ENCODE data around the gene MAP7D2.
"Not testable (repeated sequence)": the region's sequence is repeated elsewhere in the genome, so short reads cannot be mapped to it uniquely, and the experiment has no call there.

The MAP7D2 gene

GRCh38 chrX:20116577-20117240, at the start of gene MAP7D2:
Gene MAP7D2 (minus strand): TSS chrX:20116907. CDS start chrX:20116879, 28 bp downstream.
- no peak for DNase-seq (ENCODE audit: low spot score)

GRCh38 chrX:20162516-20162915, 45.8 kb upstream of the MAP7D2 start:
- not testable (repeated sequence) for DNase-seq (ENCODE audit: low spot score)

DNA sequence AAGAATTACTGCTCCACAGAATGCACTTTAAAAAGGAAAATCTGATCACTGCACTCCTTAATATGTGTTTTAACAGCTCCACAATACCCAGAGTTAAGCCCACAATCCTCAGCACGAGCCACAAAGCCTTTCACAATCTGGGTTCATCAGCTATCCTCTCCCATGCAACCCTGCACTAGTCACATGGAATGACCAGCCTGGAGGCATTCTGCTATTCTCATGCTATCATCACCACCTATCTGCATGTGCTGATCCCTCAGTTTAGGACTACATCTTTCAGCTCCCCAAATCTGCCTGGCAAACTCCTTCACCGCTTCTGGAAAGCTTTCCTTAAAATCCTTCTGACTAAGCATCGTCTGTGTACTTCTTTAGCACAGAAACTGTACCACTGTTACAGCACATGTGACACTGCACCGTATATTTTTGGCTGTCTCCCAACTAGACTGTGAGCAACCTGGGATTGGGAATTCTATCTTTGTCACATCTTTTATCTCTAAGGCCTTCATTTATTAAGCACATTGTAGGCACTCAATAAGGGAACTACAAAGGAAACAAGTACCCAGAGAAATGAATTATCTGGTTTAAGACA, 43.2 kb upstream of the MAP7D2 start:
- DNase-seq (ENCODE audit: low spot score): no peak

DNA sequence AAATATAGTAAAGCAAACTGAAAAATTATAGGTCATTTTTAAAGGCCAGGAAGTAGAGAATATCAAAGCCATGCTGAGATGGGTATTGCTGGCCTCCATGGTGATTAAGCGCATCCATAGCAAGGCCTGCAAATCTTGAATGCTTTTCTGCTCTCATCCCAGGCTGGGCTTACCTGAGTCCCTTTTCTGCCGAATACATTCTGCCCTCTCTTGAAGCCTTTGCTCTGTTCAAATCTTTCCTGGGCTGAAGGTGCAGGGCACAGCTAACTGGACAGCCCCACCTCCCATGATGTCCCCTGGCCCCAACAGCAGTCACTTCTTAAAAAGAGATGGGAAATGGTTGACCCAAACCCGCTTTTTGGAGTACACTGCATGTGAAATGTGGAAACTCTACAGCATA, 35.0 kb upstream of the MAP7D2 start:
- no peak for DNase-seq (ENCODE audit: low spot score)

GRCh38 chrX:20149326-20149725, 32.6 kb upstream of the MAP7D2 start:
- DNase-seq (ENCODE audit: low spot score): no peak

GRCh38 chrX:20147561-20147960, 30.9 kb upstream of the MAP7D2 start:
- no peak for DNase-seq (ENCODE audit: low spot score)

- DNase-seq (ENCODE audit: low spot score): no peak
These were observed 27.8 kb upstream of the MAP7D2 start for GRCh38 chrX:20144491-20144890.

- DNase-seq (ENCODE audit: low spot score): no peak
These were observed 26.9 kb upstream of the MAP7D2 start for GRCh38 chrX:20143561-20143960.

- no peak for DNase-seq (ENCODE audit: low spot score)
These were observed 26.4 kb upstream of the MAP7D2 start for GRCh38 chrX:20143111-20143510.

- DNase-seq (ENCODE audit: low spot score): peak; percentile 98
These were observed 24.8 kb upstream of the MAP7D2 start, which contains the start of gene EIF1AX for GRCh38 chrX:20141281-20142220. Gene EIF1AX (minus strand): TSS chrX:20141838. CDS start chrX:20141640, 198 bp downstream.

- DNase-seq (ENCODE audit: low spot score): no peak
These were observed 23.7 kb upstream of the MAP7D2 start for GRCh38 chrX:20140420-20140819.

- DNase-seq (ENCODE audit: low spot score): no peak
These were observed 23.3 kb upstream of the MAP7D2 start for GRCh38 chrX:20139966-20140365.

DNA sequence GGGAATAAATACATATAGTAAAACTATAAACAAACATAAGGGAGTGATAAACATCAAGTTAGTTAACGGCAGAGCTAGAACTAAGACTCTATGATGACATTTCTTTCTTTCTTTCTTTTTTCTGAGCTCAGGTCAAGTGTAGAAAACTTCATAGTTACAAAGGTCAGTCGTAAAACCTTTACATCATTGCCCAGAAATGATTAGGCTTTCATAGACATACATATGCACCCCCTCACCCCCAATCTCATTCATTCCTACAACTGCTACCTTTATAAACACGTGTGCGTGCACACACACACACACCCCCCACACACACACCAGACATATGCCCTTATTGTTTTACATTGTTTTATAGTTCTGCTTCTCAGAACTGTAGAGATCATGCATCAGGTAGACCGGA, 19.2 kb upstream of the MAP7D2 start:
- DNase-seq (ENCODE audit: low spot score): no peak

DNA sequence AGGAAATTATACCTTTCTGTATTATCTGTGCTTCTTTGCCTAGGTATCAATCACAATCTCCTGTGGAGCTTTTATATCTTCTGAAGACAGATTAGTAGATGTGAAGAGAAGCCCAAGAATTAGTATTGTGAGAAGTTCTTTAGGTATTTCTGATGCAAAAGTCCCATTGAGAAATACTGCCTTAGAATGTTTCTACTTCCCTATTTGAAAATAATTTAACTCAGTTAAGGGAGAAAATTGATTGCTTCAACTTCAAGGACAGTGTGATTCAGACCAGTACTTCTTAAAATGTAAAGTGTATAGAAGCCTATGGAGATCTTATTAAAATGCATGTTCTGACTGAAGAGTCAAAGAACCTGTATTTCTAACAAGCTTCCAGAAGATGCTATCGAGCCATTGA, 16.0 kb upstream of the MAP7D2 start:
- DNase-seq (ENCODE audit: low spot score): no peak

- no peak for DNase-seq (ENCODE audit: low spot score)
These were observed 13.7 kb upstream of the MAP7D2 start for GRCh38 chrX:20130357-20130756.

DNA sequence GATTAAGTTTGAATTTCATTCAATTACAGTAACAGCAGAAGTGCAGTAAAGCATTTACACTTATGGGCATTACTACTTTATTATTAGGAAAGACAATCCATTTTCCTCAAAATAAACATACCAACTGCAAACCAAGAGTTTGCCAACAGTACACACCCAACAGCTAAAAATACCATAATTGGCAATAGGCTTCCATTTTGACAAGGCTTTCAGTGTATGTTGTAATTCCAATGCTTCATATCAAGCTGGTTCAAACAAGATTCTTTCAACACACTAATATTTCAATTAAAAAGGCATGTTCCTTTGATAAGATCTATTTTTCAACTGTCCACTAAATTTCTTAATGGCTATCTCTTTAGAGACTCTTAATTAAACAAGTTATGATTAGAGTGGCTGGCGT, 12.8 kb upstream of the MAP7D2 start:
- no peak for DNase-seq (ENCODE audit: low spot score)

GRCh38 chrX:20128670-20129069, 12.0 kb upstream of the MAP7D2 start:
- DNase-seq (ENCODE audit: low spot score): no peak

DNA sequence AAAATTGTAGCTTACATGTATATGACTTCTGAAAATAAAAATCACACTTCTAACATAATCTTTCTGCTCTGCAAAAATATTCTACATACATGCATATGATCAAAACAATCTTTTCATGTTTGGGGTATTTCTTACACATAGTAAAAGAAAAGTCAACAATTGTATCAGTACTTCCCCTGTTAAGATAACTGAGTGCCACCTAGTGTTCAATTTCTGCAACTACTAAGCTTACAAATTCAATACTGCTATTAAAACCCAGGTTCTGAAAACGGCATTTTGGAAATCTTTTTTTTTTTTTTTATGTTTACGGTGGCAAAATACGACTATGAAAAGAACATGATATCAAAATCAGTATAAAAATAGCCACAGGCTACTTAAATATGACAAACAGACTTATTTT, 10.7 kb upstream of the MAP7D2 start:
- DNase-seq (ENCODE audit: low spot score): not testable (repeated sequence)

DNA sequence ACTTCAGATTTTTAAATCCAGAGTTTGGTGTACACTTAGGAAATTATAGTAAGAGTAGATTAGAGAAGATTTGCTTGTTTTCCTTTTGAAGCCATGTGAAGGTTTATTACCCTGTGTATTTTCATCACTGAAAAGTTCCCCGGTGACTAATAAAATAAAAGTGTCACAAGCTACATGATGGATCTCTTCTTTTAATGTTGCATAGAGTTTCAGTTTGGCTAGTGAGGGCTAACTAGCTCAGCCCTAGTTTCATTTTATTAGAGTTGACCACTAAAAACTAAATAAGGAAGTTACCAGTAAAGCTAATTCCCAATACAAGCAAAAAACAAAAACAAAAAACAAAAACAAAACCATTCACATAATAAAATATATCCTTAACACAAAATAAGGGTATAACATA, 10.1 kb upstream of the MAP7D2 start:
- not testable (repeated sequence) for DNase-seq (ENCODE audit: low spot score)

DNA sequence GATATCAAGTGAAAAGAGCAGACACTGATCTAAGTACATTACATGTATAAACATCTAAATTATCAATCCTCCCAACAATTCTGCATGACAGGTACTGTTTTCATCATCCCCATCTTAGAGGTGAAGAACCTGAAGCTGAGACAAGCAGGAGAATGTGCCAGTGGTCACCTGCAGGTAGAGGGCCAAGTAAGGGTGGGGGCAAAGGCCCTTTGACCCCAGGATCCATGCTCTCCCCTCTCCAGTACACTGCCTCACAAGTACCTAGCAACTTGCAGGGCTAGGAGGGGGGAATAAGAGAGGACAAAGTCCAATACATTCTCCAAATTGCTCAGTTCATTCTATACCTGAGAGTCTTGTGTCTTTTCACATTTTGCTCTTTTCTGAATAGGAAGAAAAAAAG, 8.3 kb upstream of the MAP7D2 start:
- no peak for DNase-seq (ENCODE audit: low spot score)

- DNase-seq (ENCODE audit: low spot score): no peak
These were observed 1.5 kb upstream of the MAP7D2 start for GRCh38 chrX:20118065-20118824.

DNA sequence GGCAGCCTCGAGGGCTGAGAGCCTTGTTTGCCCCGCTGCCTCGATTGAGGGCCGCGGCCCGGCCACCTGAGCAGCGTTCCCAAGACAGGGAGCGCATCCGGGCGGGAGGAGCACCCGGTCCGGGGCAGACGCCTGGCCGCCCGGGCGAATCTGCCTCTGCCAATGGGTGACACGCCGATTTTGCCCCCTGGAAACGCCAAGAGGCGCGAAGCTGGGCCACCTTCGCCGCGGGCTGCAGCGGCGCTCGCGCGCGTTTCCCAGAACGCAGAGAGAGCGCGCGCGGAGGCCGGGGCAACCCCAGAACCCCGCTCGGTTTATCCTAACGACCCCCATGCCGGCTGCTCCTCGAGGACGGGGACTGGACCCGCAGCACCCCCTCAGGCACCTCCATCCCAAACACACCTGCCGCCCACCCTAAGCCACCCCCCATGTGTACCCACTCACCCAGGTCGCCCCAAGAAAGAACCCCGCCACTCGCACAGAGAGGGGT, 575 bp downstream of the MAP7D2 start:
- no peak for DNase-seq (ENCODE audit: low spot score)
